ENCODE measurements around the gene SNAP23. TPM values are rescaled to one million over a fixed set of nuclear protein-coding genes. Genes with fewer than 3 reads are reported as not detected.

SNAP23 gene
- total RNA-seq, 1 experiment from 2014 or later = 31.2 TPM

DNA sequence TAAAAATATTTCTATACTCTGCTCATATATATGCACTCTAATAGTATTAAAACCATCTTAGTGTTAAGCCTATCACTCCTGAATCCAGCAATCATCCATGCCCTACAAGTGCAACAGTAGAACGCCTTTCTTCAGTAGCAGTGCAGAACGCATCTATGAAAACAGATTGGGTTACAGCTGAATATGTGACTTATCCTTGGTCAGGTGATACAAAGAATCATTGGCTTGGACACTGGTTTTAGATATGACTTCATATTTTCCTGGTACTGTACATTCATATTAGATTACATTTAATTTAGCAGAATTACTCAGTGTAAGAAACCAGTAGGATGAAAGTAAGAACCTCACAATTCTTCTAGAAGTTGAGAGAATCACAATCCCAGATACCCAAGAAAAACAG, 47.8 kb upstream of the SNAP23 start:
- H3K4me2 ChIP-seq (ENCODE audit: low read length) = no peak overlapping the region
- no peaks in the 10 kb centered on the region for H3K9me2 ChIP-seq (ENCODE audit: insufficient read depth)
- CTCF ChIA-PET = no interaction called here
- DNase-seq (ENCODE audit: low read depth, low spot score) (no peak), ATAC-seq (no peak)
- BruUV-seq (replicated peaks) = no TSS peak
- H3K9me3 ChIP-seq (ENCODE audit: control insufficient read depth in 1 of 2, insufficient read depth in 1 of 2, low read depth in 1 of 2, low read length in 2 of 2) = no peaks in the 10 kb centered on the region
- TF ChIP-seq SRF (IDR thresholded peaks at IDR 0.05; ENCODE audit: low read depth) = no peak
- no peak for TF ChIP-seq CEBPB (IDR thresholded peaks at IDR 0.05; ENCODE audit: low read depth)
- TF ChIP-seq YY1 (IDR thresholded peaks at IDR 0.05; ENCODE audit: extremely low read depth, insufficient replicate concordance, low read depth, low read length) = no peak
- intact Hi-C loops (cut with micrococcal nuclease) = no loop called here
- POLR2A ChIA-PET = no interaction called here
- no peaks in the 10 kb centered on the region for H3K27me3 ChIP-seq (ENCODE audit: insufficient read depth, low read length)
- H2AFZ ChIP-seq (ENCODE audit: low read depth, low read length, poor library complexity, severe bottlenecking) = no peak overlapping the region
- no peaks in the 10 kb centered on the region for H3K4me1 ChIP-seq (ENCODE audit: control insufficient read depth in 1 of 2, insufficient read depth in 2 of 2, low read length in 2 of 2)
- peaks cover 8 to 25% of the 10 kb centered on the region in 2 experiments; a peak in 2 of 4 replicates for H3K36me3 ChIP-seq (ENCODE audit: control insufficient read depth in 1 of 2, insufficient read depth in 2 of 2, low read length in 2 of 2)
- RAD21 ChIA-PET (ENCODE audit: low non-redundant PET in 1 of 2, low total read pairs in 2 of 2, uncharacterized antibody in 2 of 2, unreplicated experiment in 2 of 2) = no interaction called here
- no peak overlapping the region for H3K4me3 ChIP-seq (replicated peaks in 1 of 2; ENCODE audit: low read depth in 1 of 2, low read length in 2 of 2)
- H3K27ac ChIP-seq (ENCODE audit: low read depth, low read length) = no peak overlapping the region
- H3K9ac ChIP-seq (ENCODE audit: low read length) = no peak overlapping the region
- H3K79me2 ChIP-seq (ENCODE audit: insufficient read depth, low read length) = no peaks in the 10 kb centered on the region
- H4K20me1 ChIP-seq (ENCODE audit: insufficient read depth) = no peaks in the 10 kb centered on the region

DNA sequence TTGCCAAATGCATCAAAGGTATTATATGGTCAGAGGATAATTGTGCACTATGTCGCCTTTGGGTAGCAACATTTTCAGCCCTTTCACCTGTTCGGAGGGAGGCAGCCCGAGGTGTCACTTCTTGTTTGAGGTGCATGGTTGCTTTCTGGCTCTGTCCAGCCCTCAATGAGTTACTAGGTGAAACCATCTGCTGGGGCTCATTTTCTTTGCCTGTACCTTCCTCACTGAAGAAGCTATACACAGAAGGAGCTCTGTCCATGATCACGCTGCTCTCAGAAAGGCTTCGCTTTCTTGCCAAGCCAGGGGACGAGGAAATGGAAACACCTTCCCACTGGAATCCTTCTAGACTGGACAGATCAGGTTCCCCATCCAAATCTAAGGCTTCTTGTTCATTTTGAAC, 47.2 kb upstream of the SNAP23 start:
- Histone ChIP-seq H3K36me3 (ENCODE audit: control insufficient read depth in 1 of 2, insufficient read depth in 2 of 2, low read length in 2 of 2) (peaks cover 8 to 25% of the 10 kb centered on the region in 2 experiments; a peak in 2 of 4 replicates), H3K4me1 (ENCODE audit: control insufficient read depth in 1 of 2, insufficient read depth in 2 of 2, low read length in 2 of 2) (no peaks in the 10 kb centered on the region), H3K27me3 (ENCODE audit: insufficient read depth, low read length) (no peaks in the 10 kb centered on the region), H3K9me2 (ENCODE audit: insufficient read depth) (no peaks in the 10 kb centered on the region), H3K4me3 (replicated peaks in 1 of 2; ENCODE audit: low read depth in 1 of 2, low read length in 2 of 2) (no peak overlapping the region), H3K9ac (ENCODE audit: low read length) (no peak overlapping the region), H3K79me2 (ENCODE audit: insufficient read depth, low read length) (no peaks in the 10 kb centered on the region), H2AFZ (ENCODE audit: low read depth, low read length, poor library complexity, severe bottlenecking) (no peak overlapping the region), H4K20me1 (ENCODE audit: insufficient read depth) (no peaks in the 10 kb centered on the region), H3K27ac (ENCODE audit: low read depth, low read length) (no peak overlapping the region), H3K4me2 (ENCODE audit: low read length) (no peak overlapping the region), H3K9me3 (ENCODE audit: control insufficient read depth in 1 of 2, insufficient read depth in 1 of 2, low read depth in 1 of 2, low read length in 2 of 2) (no peaks in the 10 kb centered on the region)
- no peak for ATAC-seq
- DNase-seq (ENCODE audit: low read depth, low spot score) = no peak
- ChIA-PET POLR2A (no interaction called here), RAD21 (ENCODE audit: low non-redundant PET in 1 of 2, low total read pairs in 2 of 2, uncharacterized antibody in 2 of 2, unreplicated experiment in 2 of 2) (no interaction called here), CTCF (no interaction called here)
- no TSS peak for BruUV-seq (replicated peaks)
- intact Hi-C loops (cut with micrococcal nuclease) = no loop called here
- TF ChIP-seq CTCF (IDR thresholded peaks at IDR 0.05 in 2 of 3, conservative IDR thresholded peaks at IDR 0.05 in 1 of 3; ENCODE audit: borderline replicate concordance in 1 of 3, insufficient read depth in 1 of 3, low read depth in 2 of 3, low read length in 2 of 3) (no peak), SP1 (IDR thresholded peaks at IDR 0.05; ENCODE audit: low read depth) (no peak), SIN3A (IDR thresholded peaks at IDR 0.05; ENCODE audit: low read depth) (no peak), POLR2AphosphoS5 (IDR thresholded peaks at IDR 0.05; ENCODE audit: low read depth, low read length) (no peak), EZH2 (IDR thresholded peaks at IDR 0.05) (no peak), FOSL1 (IDR thresholded peaks at IDR 0.05; ENCODE audit: low read depth) (no peak), CEBPB (IDR thresholded peaks at IDR 0.05; ENCODE audit: low read depth) (no peak), ZBTB33 (IDR thresholded peaks at IDR 0.05; ENCODE audit: extremely low read depth, insufficient replicate concordance, low read length) (no peak), ELF1 (IDR thresholded peaks at IDR 0.05; ENCODE audit: borderline replicate concordance, low read depth) (no peak), ZFX (IDR thresholded peaks at IDR 0.05) (no peak)
- TF ChIP-seq, protein P1, sequence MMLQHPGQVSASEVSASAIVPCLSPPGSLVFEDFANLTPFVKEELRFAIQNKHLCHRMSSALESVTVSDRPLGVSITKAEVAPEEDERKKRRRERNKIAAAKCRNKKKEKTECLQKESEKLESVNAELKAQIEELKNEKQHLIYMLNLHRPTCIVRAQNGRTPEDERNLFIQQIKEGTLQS (IDR thresholded peaks at IDR 0.05) = no peak
- TF ChIP-seq, protein P2, sequence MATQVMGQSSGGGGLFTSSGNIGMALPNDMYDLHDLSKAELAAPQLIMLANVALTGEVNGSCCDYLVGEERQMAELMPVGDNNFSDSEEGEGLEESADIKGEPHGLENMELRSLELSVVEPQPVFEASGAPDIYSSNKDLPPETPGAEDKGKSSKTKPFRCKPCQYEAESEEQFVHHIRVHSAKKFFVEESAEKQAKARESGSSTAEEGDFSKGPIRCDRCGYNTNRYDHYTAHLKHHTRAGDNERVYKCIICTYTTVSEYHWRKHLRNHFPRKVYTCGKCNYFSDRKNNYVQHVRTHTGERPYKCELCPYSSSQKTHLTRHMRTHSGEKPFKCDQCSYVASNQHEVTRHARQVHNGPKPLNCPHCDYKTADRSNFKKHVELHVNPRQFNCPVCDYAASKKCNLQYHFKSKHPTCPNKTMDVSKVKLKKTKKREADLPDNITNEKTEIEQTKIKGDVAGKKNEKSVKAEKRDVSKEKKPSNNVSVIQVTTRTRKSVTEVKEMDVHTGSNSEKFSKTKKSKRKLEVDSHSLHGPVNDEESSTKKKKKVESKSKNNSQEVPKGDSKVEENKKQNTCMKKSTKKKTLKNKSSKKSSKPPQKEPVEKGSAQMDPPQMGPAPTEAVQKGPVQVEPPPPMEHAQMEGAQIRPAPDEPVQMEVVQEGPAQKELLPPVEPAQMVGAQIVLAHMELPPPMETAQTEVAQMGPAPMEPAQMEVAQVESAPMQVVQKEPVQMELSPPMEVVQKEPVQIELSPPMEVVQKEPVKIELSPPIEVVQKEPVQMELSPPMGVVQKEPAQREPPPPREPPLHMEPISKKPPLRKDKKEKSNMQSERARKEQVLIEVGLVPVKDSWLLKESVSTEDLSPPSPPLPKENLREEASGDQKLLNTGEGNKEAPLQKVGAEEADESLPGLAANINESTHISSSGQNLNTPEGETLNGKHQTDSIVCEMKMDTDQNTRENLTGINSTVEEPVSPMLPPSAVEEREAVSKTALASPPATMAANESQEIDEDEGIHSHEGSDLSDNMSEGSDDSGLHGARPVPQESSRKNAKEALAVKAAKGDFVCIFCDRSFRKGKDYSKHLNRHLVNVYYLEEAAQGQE (IDR thresholded peaks at IDR 0.05; ENCODE audit: low read depth) = no peak
